ENCODE data around the gene SLC39A10. TPM values are rescaled to one million over a fixed set of nuclear protein-coding genes. Genes with fewer than 3 reads are reported as not detected.

The SLC39A10 gene
- total RNA-seq, 4 donors from 2014 or later = 8.0 to 13.6 (median 10.5) TPM

DNA sequence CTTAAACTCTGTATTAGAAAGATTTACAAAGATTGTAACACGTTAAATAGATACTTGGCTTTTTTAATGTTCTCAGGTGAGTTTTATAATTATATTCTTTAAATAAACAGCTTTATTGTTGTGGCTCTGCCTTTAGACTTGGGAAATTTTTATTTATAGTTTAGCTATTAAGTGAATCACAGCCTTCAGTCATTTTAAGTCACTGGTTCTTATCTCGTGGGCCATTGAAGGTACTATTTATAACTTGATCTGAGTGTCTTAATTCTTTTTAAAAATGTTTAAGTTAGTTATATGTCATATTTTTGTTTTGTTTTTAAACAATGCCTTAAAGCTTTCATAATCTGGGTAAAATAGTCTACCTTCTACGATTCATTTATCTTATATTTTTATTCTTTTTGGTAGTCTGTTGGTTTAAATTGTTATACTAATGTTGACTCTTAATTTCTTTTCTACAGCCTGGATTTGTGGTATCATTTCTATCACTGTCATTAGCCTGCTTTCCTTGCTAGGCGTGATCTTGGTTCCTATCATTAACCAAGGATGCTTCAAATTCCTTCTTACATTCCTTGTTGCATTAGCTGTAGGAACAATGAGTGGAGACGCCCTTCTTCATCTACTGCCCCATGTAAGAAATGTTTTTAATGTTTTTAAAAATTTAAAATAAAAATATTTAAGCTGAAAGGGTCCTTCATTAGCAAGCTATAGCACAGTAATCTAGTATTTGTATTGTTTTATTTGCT is 49.3 kb downstream of the SLC39A10 start:
- TF ChIP-seq POLR2A (IDR thresholded peaks at IDR 0.05) = no peak
- TF ChIP-seq, protein P1, sequence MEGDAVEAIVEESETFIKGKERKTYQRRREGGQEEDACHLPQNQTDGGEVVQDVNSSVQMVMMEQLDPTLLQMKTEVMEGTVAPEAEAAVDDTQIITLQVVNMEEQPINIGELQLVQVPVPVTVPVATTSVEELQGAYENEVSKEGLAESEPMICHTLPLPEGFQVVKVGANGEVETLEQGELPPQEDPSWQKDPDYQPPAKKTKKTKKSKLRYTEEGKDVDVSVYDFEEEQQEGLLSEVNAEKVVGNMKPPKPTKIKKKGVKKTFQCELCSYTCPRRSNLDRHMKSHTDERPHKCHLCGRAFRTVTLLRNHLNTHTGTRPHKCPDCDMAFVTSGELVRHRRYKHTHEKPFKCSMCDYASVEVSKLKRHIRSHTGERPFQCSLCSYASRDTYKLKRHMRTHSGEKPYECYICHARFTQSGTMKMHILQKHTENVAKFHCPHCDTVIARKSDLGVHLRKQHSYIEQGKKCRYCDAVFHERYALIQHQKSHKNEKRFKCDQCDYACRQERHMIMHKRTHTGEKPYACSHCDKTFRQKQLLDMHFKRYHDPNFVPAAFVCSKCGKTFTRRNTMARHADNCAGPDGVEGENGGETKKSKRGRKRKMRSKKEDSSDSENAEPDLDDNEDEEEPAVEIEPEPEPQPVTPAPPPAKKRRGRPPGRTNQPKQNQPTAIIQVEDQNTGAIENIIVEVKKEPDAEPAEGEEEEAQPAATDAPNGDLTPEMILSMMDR (IDR thresholded peaks at IDR 0.05) = no peak
- H3K4me3 ChIP-seq (ENCODE audit: low read depth, poor library complexity, severe bottlenecking) = no peak overlapping the region

DNA sequence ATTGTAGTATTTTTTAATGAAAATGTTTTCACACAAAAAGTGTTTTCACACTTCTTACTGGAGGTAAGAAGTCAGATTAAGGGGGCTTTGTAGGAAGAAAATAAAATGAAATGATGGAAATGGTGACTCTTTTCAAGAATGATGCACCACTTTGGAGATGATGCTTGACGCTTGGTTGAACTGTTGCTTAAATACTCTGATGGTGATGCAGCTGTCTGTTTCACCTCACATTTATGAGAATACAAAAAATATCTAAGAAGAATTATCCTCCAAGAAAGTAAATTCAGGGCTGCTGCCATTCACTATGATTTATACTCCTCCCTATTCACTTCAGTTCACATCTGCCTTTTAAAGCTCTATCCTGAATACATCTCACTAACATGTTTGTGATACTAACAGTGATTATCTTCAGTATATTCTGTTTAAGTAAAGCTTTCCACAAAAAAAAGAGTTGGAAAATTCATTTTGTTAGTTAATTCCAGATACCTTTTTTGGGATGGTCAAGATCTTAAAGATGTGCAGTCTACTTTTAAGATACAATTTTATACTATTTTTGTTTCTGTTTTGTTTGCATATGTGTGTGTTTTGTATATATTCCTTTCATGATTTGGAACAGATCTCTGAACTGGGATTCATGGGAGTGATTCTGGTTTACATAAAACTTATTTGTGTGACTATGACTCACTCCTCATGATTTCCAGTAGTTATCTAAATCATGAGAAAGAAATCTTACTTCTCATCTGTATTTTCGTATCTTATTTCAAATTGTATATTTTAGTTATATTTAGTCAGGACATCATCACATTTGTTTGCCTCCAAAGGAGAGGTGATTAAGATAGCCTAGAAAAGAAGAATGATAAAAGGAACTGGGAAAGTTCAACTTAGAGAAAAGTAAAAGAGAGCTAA is 53.1 kb downstream of the SLC39A10 start:
- no peak for DNase-seq (ENCODE audit: low spot score in 2 of 2)
- intact Hi-C loops (cut with DNase I; ENCODE audit: low total_unique reads) = no loop called here
- TF ChIP-seq POLR2A (IDR thresholded peaks at IDR 0.05) = no peak
- TF ChIP-seq, protein P1 (IDR thresholded peaks at IDR 0.05) = no peak
- WGBS, 2 donors = 78 to 80% methylated on average over 2 of the region's 2 CpGs
- H3K4me3 ChIP-seq (ENCODE audit: low read depth, poor library complexity, severe bottlenecking) = no peak overlapping the region

More for the DNA sequence above, 49.3 kb downstream of the SLC39A10 start:
- no peak for DNase-seq (ENCODE audit: low spot score in 2 of 2)
- 91 to 92% methylated on average over 5 of the region's 5 CpGs for WGBS, 2 donors
- intact Hi-C loops (cut with DNase I; ENCODE audit: low total_unique reads) = no loop called here

DNA sequence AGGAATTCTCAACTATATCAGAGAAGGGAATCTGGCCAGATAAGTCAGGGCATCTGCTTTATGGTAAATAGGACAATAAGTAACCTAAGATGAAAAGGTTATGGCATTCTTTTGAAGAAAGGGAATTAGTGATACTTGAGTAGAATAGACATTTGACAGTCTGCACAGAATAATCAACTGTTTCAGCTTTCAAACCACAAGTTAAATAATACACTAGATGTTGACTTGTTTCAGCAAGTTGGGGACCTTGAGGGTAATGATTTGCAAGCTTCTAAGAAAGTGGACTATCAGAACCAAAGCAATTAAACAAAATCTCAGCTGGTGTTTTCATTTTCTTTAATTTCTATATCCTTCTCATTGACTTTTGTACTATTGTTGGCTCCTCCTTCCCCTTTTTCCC is 54.5 kb downstream of the SLC39A10 start:
- no peak for TF ChIP-seq POLR2A (IDR thresholded peaks at IDR 0.05)
- TF ChIP-seq, protein P1 (IDR thresholded peaks at IDR 0.05) = no peak
- no peak overlapping the region for H3K4me3 ChIP-seq (ENCODE audit: low read depth, poor library complexity, severe bottlenecking)
- DNase-seq (ENCODE audit: low spot score in 2 of 2) = no peak
- intact Hi-C loops (cut with DNase I; ENCODE audit: low total_unique reads) = no loop called here

DNA sequence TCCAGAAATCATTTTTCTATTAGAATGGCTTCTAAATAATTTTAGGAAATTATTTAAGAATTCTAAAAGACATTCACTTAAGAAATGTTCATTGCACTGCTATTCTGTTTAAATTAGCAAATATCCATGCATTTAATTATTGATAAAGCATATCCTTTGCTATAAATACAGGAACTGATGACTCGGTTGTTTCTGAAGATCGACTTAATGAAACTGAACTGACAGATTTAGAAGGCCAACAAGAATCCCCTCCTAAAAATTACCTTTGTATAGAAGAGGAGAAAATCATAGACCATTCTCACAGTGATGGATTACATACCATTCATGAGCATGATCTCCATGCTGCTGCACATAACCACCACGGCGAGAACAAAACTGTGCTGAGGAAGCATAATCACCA is 59.4 kb downstream of the SLC39A10 start:
- no peak overlapping the region for H3K4me3 ChIP-seq (ENCODE audit: low read depth, poor library complexity, severe bottlenecking)
- intact Hi-C loops (cut with DNase I; ENCODE audit: low total_unique reads) = no loop called here
- 96% methylated on average over 4 of the region's 4 CpGs for WGBS, 2 donors
- no peak for DNase-seq (ENCODE audit: low spot score in 2 of 2)
- no peak for TF ChIP-seq POLR2A (IDR thresholded peaks at IDR 0.05)
- TF ChIP-seq, protein P1 (IDR thresholded peaks at IDR 0.05) = no peak

DNA sequence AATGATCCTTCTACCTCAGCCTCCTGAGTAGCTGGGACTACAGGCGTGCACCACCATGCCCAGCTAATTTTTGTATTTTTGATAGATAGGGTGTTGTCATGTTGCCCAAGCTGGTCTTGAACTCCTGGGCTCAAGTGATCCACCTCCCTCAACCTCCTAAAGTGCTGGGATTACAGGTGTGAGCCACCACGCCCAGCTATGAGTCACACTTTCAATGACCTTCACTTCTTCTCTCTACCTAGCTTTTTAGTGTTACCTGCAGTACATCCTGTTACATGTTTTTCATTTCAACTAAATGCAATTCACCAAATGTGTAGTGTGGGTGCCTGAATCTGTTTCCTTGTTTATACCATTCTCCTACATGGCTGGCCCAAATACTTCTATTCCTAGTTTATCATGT is 64.0 kb downstream of the SLC39A10 start:
- intact Hi-C loops (cut with DNase I; ENCODE audit: low total_unique reads) = no loop called here
- 97 to 98% methylated on average over 2 of the region's 2 CpGs for WGBS, 2 donors
- no peak for DNase-seq (ENCODE audit: low spot score in 2 of 2)
- no peak overlapping the region for H3K4me3 ChIP-seq (ENCODE audit: low read depth, poor library complexity, severe bottlenecking)
- TF ChIP-seq POLR2A (IDR thresholded peaks at IDR 0.05) = no peak
- TF ChIP-seq, protein P1 (IDR thresholded peaks at IDR 0.05) = no peak
